Gastrocnemius medialis (tissue), 4 donors: ENCODE measurements around the gene PEX26. TPM values are rescaled to one million over a fixed set of nuclear protein-coding genes. Genes with fewer than 3 reads are reported as not detected.

Experiments used
- ATAC-seq, 2 donors: fragments of 150-250 bp; one replicate each; pipeline ENCODE4 v1.9.1; 2016
- DNase-seq, 2 donors: peaks; one replicate each; pipeline ENCODE4 v3.0.0-alpha.2; 2019
- H3K27ac ChIP-seq, 4 donors: fragments of 200-600 bp; sonication (generic); 1 replicate in 1 of 4; 2 replicates in 3 of 4; pipeline ENCODE4 v1.5.1; 2016 to 2018; ENCODE audit warnings: mild to moderate bottlenecking in 2 of 4, moderate library complexity in 1 of 4
- H3K27me3 ChIP-seq, 3 donors: fragments of 200-600 bp; sonication (generic) in 2 of 3; 1 replicate in 1 of 3; 2 replicates in 2 of 3; pipeline versions ENCODE4 v1.5.1 to v1.6.0; 2016 to 2019; ENCODE audit warnings: mild to moderate bottlenecking in 1 of 3, moderate library complexity in 1 of 3
- H3K36me3 ChIP-seq, 2 donors: fragments of 200-600 bp; sonication (generic) in 1 of 2; one replicate each; pipeline ENCODE4 v1.5.1; 2017 to 2018
- H3K4me1 ChIP-seq, 2 donors: fragments of 200-600 bp; sonication (generic) in 1 of 2; one replicate each; pipeline ENCODE4 v1.5.1; 2016 to 2017; ENCODE audit warnings: mild to moderate bottlenecking in 2 of 2
- H3K4me3 ChIP-seq, 4 donors: fragments of 200-600 bp; sonication (generic) in 3 of 4; 1 replicate in 1 of 4; 2 replicates in 3 of 4; pipeline ENCODE4 v1.5.1; 2016 to 2019; ENCODE audit warnings: mild to moderate bottlenecking in 2 of 4
- H3K9me3 ChIP-seq, 3 donors: fragments of 200-600 bp; sonication (generic) in 2 of 3; 1 replicate in 1 of 3; 2 replicates in 2 of 3; pipeline ENCODE4 v1.5.1; 2016 to 2019
- CTCF ChIP-seq, 5 experiments: fragments of 450-650 bp in 3 of 5; fragments of 200-600 bp in 2 of 5; sonication (generic) in 2 of 5; IDR thresholded peaks in 4 of 5; conservative IDR thresholded peaks in 1 of 5; 1 replicate in 4 of 5; 2 replicates in 1 of 5; pipeline ENCODE4 v1.5.1; 2016 to 2019; ENCODE audit warnings: antibody characterized with exemption in 5 of 5, mild to moderate bottlenecking in 3 of 5, moderate library complexity in 3 of 5
- POLR2A ChIP-seq, 2 donors: fragments of 450-650 bp; IDR thresholded peaks; one replicate each; pipeline ENCODE4 v1.6.1; 2017; ENCODE audit warnings: antibody characterized with exemption in 2 of 2, mild to moderate bottlenecking in 2 of 2, moderate library complexity in 2 of 2
- in situ Hi-C, 4 donors: fragments of 200-750 bp; cut with MboI; loops; one replicate each; pipeline versions ENCODE4 v1.15.0 to v1.8.0; 2017; ENCODE audit warnings: low sequenced_read_pairs in 4 of 4
- intact Hi-C: fragments of 100-400 bp; cut with DNase I; formaldehyde crosslinking; loops from one replicate; pipeline ENCODE4 v1.15.1; 2023; ENCODE audit warnings: low total_unique reads
- total RNA-seq, 4 donors: library from RNA; depleted of rRNA; stranded (reverse); fragments of >200 nt; gene quantifications; one replicate each; pipeline versions ENCODE4 v1.1.0 to v1.2.3, GENCODE V29; 2016

PEX26 gene
- total RNA-seq, 4 donors from 2014 or later: 16.4 to 24.7 (median 16.8) TPM

DNA sequence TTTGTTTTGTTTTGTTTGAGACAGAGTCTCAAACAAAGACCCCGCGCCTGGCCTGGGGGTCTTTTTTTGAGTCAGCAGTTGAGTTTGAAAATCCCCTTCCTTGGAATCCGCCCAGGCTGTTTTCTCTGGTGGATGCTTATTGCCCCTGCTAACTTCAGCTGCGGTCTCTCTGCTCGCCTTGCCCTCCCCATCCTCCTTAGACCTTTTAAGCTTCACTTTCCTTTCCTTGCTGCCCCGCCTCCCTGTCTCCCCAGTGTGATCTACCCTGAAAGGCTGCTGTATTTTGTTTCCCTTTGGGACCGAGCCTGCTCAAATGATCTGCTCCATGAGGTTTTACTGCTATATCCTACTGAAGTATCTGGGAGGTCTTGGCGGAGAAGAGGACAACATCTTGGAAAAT, 74.7 kb downstream of the PEX26 start:
- H3K27ac ChIP-seq: no peak overlapping the region
- no peak for TF ChIP-seq CTCF (IDR thresholded peaks at IDR 0.05 in 4 of 5, conservative IDR thresholded peaks at IDR 0.05 in 1 of 5)
- TF ChIP-seq POLR2A (IDR thresholded peaks at IDR 0.05): no peak
- no peak overlapping the region for H3K4me3 ChIP-seq
- in situ Hi-C loops (no loop called here), intact Hi-C loops (no loop called here)
- H3K9me3 ChIP-seq: no peaks in the 10 kb centered on the region
- DNase-seq (no peak), ATAC-seq (no peak)
- H3K4me1 ChIP-seq: peaks cover 3 to 19% of the 10 kb centered on the region in 2 donors
- H3K27me3 ChIP-seq: no peaks in the 10 kb centered on the region
- no peaks in the 10 kb centered on the region for H3K36me3 ChIP-seq

DNA sequence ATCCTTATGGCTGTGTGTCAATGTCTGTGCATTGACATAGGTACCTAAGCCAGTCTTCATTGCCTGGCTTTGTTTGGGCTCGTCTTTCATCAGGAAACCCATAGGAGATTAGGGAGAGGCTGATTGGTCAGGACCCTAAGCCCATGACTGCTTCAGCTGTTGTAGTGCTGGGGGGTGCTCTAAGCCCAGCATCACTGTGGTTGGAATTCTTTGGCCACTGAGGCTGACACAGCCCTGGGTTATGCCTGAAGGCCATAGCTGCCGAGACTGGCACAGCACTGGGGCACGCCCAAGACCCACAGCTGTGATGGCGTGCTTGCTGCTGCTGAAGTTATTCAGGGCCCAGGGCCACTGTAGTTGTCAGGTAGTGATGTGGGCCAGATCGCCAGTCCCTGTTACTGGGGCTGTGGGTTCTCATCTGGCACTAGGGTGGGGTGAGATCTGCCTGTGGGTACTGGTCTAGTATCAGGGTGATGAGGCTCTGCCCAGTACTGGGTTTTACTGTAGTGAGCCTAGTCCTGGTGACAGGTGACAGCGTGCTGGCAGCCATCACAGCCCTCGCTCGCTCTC, 77.1 kb downstream of the PEX26 start:
- in situ Hi-C loops (no loop called here), intact Hi-C loops (no loop called here)
- DNase-seq: no peak
- Histone ChIP-seq H3K4me1 (peaks cover 0 to 12% of the 10 kb centered on the region in 2 donors), H3K36me3 (no peaks in the 10 kb centered on the region), H3K27ac (no peak overlapping the region), H3K4me3 (no peak overlapping the region), H3K9me3 (no peaks in the 10 kb centered on the region), H3K27me3 (no peaks in the 10 kb centered on the region)
- TF ChIP-seq CTCF (IDR thresholded peaks at IDR 0.05 in 4 of 5, conservative IDR thresholded peaks at IDR 0.05 in 1 of 5) (no peak), POLR2A (IDR thresholded peaks at IDR 0.05) (no peak)
- ATAC-seq: no peak

Other genes starting within 250 kb of the PEX26 start
- gene MICAL3, start 53.4 kb upstream of the PEX26 start, total RNA-seq: 1 to 10 TPM; 6.0 to 9.8 (median 8.1) TPM
- 100 to 1,000 TPM in 1 of 4 donors, 10 to 100 TPM in 3; 57.8 to 114 (median 77.7) TPM for gene TUBA8, start 32.8 kb downstream of the PEX26 start, total RNA-seq
- gene USP18, start 72.2 kb downstream of the PEX26 start, total RNA-seq: 1 to 10 TPM; 1.1 to 4.8 (median 2.9) TPM